CD4-positive, alpha-beta T cell (primary cell): ENCODE results near the gene IGFBP2. TPM values are rescaled to one million over a fixed set of nuclear protein-coding genes. Genes with fewer than 3 reads are reported as not detected.

ENCODE experiments used
- ATAC-seq: fragments of 200-7000 bp; cut with Tn5 transposase; one replicate; pipeline ENCODE4 v1.10.0; 2022; ENCODE audit warnings: mild to moderate bottlenecking; ENCODE audit not compliant: poor library complexity
- CTCF ChIA-PET: fragments of 350-600 bp; sonication (Branson Sonifier 250); formaldehyde crosslinking; loops from one replicate; lab custom pipeline; 2021; ENCODE audit warnings: antibody characterized with exemption, inconsistent platforms; lab: Charles Lee
- POLR2A ChIA-PET: fragments of 350-600 bp; sonication (Branson Sonifier 250); formaldehyde crosslinking; loops from one replicate; lab custom pipeline; 2021; ENCODE audit warnings: antibody characterized with exemption, inconsistent platforms; lab: Charles Lee
- DNase-seq, 14 experiments: peaks; one replicate each; pipeline ENCODE4 v3.0.0-alpha.2; 2013 to 2020; ENCODE audit warnings: mixed read lengths in 2 of 14
- H3K27ac ChIP-seq, 2 donors: one replicate each; pipeline versions ENCODE4 v1.5.1 to v1.7.0; 2013; ENCODE audit warnings: low read length in 2 of 2, low read depth in 1 of 2, mild to moderate bottlenecking in 1 of 2
- H3K27me3 ChIP-seq, 2 experiments: 1 replicate in 1 of 2; 2 replicates in 1 of 2; pipeline versions ENCODE4 v1.6.1 to v1.7.0; 2013; ENCODE audit warnings: low read length in 2 of 2, control low read depth in 1 of 2, mild to moderate bottlenecking in 1 of 2, moderate library complexity in 1 of 2; ENCODE audit not compliant: insufficient read depth in 2 of 2, control insufficient read depth in 1 of 2
- H3K36me3 ChIP-seq: one replicate; pipeline ENCODE4 v1.6.1; 2013; ENCODE audit warnings: low read length, control low read depth; ENCODE audit not compliant: insufficient read depth
- H3K4me1 ChIP-seq: one replicate; pipeline ENCODE4 v1.6.1; 2013; ENCODE audit warnings: low read length, control low read depth; ENCODE audit not compliant: insufficient read depth
- H3K4me3 ChIP-seq: one replicate; pipeline ENCODE4 v1.5.1; 2013; ENCODE audit warnings: mild to moderate bottlenecking, low read length, moderate library complexity
- H3K9me3 ChIP-seq, 2 experiments: 1 replicate in 1 of 2; 2 replicates in 1 of 2; pipeline versions ENCODE4 v1.6.1 to v1.7.0; 2013; ENCODE audit warnings: low read length in 2 of 2, mild to moderate bottlenecking in 2 of 2, control low read depth in 1 of 2, moderate library complexity in 1 of 2; ENCODE audit not compliant: control insufficient read depth in 1 of 2, insufficient read depth in 1 of 2
- H3K27ac Mint-ChIP-seq: one replicate; pipeline ENCODE4 v1.8.0; 2020; ENCODE audit warnings: mixed read lengths
- H3K27me3 Mint-ChIP-seq: one replicate; pipeline ENCODE4 v1.8.0; 2021; ENCODE audit warnings: mixed read lengths
- H3K36me3 Mint-ChIP-seq: one replicate; pipeline ENCODE4 v1.8.0; 2021; ENCODE audit warnings: low read depth, mixed read lengths
- H3K4me1 Mint-ChIP-seq: one replicate; pipeline ENCODE4 v1.8.0; 2021; ENCODE audit warnings: low read depth, mixed read lengths
- H3K4me3 Mint-ChIP-seq: one replicate; pipeline ENCODE4 v1.8.0; 2020; ENCODE audit warnings: mild to moderate bottlenecking, mixed read lengths
- H3K9me3 Mint-ChIP-seq: one replicate; pipeline ENCODE4 v1.8.0; 2020; ENCODE audit warnings: mixed read lengths
- intact Hi-C, 2 experiments: fragments of 100-400 bp; cut with DNase I in 1 of 2; cut with micrococcal nuclease in 1 of 2; formaldehyde crosslinking; loops; one replicate each; pipeline versions ENCODE4 v1.15.1 to v1.9.0; 2023 to 2025; cut with DNase I, micrococcal nuclease
- total RNA-seq, 174 experiments: library from RNA in 2 of 174; stranded (reverse) in 2 of 174; gene quantifications; one replicate each; pipeline ENCODE4 v1.2.3 and lab custom pipeline; 2021 to 2026
- TF ChIP-seq, protein P1 (sequence below): fragments of 200-600 bp; IDR thresholded peaks from one replicate; pipeline ENCODE4 v1.8.0; 2022; ENCODE audit warnings: antibody characterized with exemption, mild to moderate bottlenecking

IGFBP2 gene
- total RNA-seq, 2 experiments from 2014 or later = not detected

- intact Hi-C loops = no loop called here
- Histone ChIP-seq H3K27me3 (peaks cover 0 to 5% of the 10 kb centered on the region in 2 experiments), H3K4me1 (no peaks in the 10 kb centered on the region), H3K36me3 (no peaks in the 10 kb centered on the region), H3K4me3 (no peak overlapping the region), H3K27ac (no peak overlapping the region), H3K9me3 (peaks cover 0 to 4% of the 10 kb centered on the region in 2 experiments)
- H3K4me1 Mint-ChIP-seq = no peaks in the 10 kb centered on the region
- no peaks in the 10 kb centered on the region for H3K9me3 Mint-ChIP-seq
- POLR2A ChIA-PET = no interaction called here
- no peaks in the 10 kb centered on the region for H3K36me3 Mint-ChIP-seq
- ATAC-seq (no peak), DNase-seq (no peak)
- H3K27me3 Mint-ChIP-seq = peaks cover 4% of the 10 kb centered on the region
- TF ChIP-seq, protein P1, sequence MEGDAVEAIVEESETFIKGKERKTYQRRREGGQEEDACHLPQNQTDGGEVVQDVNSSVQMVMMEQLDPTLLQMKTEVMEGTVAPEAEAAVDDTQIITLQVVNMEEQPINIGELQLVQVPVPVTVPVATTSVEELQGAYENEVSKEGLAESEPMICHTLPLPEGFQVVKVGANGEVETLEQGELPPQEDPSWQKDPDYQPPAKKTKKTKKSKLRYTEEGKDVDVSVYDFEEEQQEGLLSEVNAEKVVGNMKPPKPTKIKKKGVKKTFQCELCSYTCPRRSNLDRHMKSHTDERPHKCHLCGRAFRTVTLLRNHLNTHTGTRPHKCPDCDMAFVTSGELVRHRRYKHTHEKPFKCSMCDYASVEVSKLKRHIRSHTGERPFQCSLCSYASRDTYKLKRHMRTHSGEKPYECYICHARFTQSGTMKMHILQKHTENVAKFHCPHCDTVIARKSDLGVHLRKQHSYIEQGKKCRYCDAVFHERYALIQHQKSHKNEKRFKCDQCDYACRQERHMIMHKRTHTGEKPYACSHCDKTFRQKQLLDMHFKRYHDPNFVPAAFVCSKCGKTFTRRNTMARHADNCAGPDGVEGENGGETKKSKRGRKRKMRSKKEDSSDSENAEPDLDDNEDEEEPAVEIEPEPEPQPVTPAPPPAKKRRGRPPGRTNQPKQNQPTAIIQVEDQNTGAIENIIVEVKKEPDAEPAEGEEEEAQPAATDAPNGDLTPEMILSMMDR = no peak
- no peak overlapping the region for H3K27ac Mint-ChIP-seq
- H3K4me3 Mint-ChIP-seq = no peak overlapping the region
- CTCF ChIA-PET = no interaction called here
Observed at GRCh38 chr2:216674376-216674775, 41.2 kb downstream of the IGFBP2 start.

GRCh38 chr2:216676630-216677029 is 43.4 kb downstream of the IGFBP2 start:
- H3K9me3 Mint-ChIP-seq = no peaks in the 10 kb centered on the region
- no peaks in the 10 kb centered on the region for H3K36me3 Mint-ChIP-seq
- TF ChIP-seq, protein P1 = no peak
- H3K9me3 ChIP-seq = peaks cover 0 to 4% of the 10 kb centered on the region in 2 experiments
- POLR2A ChIA-PET = no interaction called here
- H3K36me3 ChIP-seq = no peaks in the 10 kb centered on the region
- H3K4me1 ChIP-seq = no peaks in the 10 kb centered on the region
- no peaks in the 10 kb centered on the region for H3K4me1 Mint-ChIP-seq
- intact Hi-C loops = no loop called here
- H3K4me3 Mint-ChIP-seq = no peak overlapping the region
- no peaks in the 10 kb centered on the region for H3K27me3 ChIP-seq
- no peak overlapping the region for H3K4me3 ChIP-seq
- ATAC-seq (no peak), DNase-seq (no peak)
- peaks cover 4% of the 10 kb centered on the region for H3K27me3 Mint-ChIP-seq
- no peak overlapping the region for H3K27ac ChIP-seq
- CTCF ChIA-PET = no interaction called here
- no peak overlapping the region for H3K27ac Mint-ChIP-seq

DNA sequence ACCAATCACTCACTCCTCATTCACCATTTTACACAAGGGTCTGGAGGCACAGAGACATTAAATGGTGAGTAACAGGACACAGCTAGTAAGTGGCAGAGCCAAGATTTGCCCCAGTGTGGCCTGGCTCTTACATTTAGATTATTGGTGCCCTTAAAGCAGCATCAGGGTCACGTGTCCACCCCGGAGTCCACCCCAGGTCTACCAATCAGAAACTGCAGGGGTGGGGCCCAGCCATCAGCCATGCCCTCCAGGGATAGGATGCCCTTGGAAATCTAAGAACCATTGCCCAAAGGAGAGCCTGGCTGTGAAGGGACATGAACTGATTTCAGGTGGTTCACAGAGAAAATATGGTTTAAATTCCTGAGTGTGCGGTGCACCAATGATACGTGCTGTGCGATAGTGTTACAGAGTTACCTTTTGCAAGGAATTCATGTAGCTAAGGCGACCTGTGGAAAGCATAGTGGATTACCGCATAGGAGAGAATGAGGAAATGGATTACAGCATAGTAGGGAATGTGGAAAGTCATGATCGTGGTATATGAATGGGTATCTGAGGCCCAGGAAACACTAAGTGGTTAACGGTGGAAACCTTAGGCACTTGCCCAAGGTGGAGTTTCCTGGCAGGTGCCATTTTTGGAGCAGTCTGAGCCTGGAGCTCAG is 44.3 kb downstream of the IGFBP2 start:
- POLR2A ChIA-PET = no interaction called here
- H3K36me3 ChIP-seq = no peaks in the 10 kb centered on the region
- H3K9me3 ChIP-seq = peaks cover 0 to 4% of the 10 kb centered on the region in 2 experiments
- no peak overlapping the region for H3K4me3 ChIP-seq
- H3K4me3 Mint-ChIP-seq = no peak overlapping the region
- CTCF ChIA-PET = no interaction called here
- no peaks in the 10 kb centered on the region for H3K27me3 ChIP-seq
- ATAC-seq (no peak), DNase-seq (no peak)
- intact Hi-C loops = no loop called here
- peaks cover 12% of the 10 kb centered on the region for H3K27me3 Mint-ChIP-seq
- no peaks in the 10 kb centered on the region for H3K36me3 Mint-ChIP-seq
- TF ChIP-seq, protein P1 = no peak
- H3K9me3 Mint-ChIP-seq = no peaks in the 10 kb centered on the region
- H3K4me1 ChIP-seq = no peaks in the 10 kb centered on the region
- no peak overlapping the region for H3K27ac ChIP-seq
- H3K4me1 Mint-ChIP-seq = no peaks in the 10 kb centered on the region
- no peak overlapping the region for H3K27ac Mint-ChIP-seq
